Left ventricle myocardium inferior (tissue), 1 donor: ENCODE results near the gene OR2AJ1. TPM values are rescaled to one million over a fixed set of nuclear protein-coding genes. Genes with fewer than 3 reads are reported as not detected.

Experiments used
- DNase-seq: peaks from one replicate; pipeline ENCODE4 v3.0.0-alpha.2; 2020
- H3K27ac ChIP-seq: fragments of 200-600 bp; replicated peaks from 2 replicates; pipeline ENCODE4 v1.8.0; 2021
- H3K27me3 ChIP-seq: fragments of 200-600 bp; 2 replicates; pipeline ENCODE4 v1.8.0; 2021; ENCODE audit warnings: low read depth
- H3K36me3 ChIP-seq: fragments of 200-600 bp; 2 replicates; pipeline ENCODE4 v1.8.0; 2021
- H3K4me1 ChIP-seq: fragments of 200-600 bp; 2 replicates; pipeline ENCODE4 v1.8.0; 2021
- H3K4me3 ChIP-seq: fragments of 200-600 bp; 2 replicates; pipeline ENCODE4 v1.8.0; 2021; ENCODE audit warnings: mild to moderate bottlenecking, moderate library complexity
- H3K9me3 ChIP-seq: fragments of 200-600 bp; replicated peaks from 2 replicates; pipeline ENCODE4 v1.8.0; 2021
- CTCF ChIP-seq: fragments of 200-600 bp; IDR thresholded peaks from 2 replicates; pipeline ENCODE4 v1.8.0; 2021; ENCODE audit warnings: antibody characterized with exemption, mild to moderate bottlenecking, borderline replicate concordance
- intact Hi-C: fragments of 100-400 bp; cut with micrococcal nuclease; formaldehyde crosslinking; loops from one replicate; pipeline ENCODE4 v1.11.0; 2022
- long read RNA-seq: library from polyadenylated mRNA; unstranded; transcript quantifications from one replicate; pipeline ENCODE4 v2.0.0, GENCODE V29; 2021
- total RNA-seq: library from RNA; stranded (reverse); fragmentation: NEBNext Ultra II Directional; extraction: Animal tissue kit (Norgen Biotek cat#: 25700); gene quantifications from one replicate; pipeline ENCODE4 v1.2.1, GENCODE V29; 2021
- donor health status: DM: no; HTN: yes; CAD: no; lungs with severe emphysema.

Gene OR2AJ1, protein sequence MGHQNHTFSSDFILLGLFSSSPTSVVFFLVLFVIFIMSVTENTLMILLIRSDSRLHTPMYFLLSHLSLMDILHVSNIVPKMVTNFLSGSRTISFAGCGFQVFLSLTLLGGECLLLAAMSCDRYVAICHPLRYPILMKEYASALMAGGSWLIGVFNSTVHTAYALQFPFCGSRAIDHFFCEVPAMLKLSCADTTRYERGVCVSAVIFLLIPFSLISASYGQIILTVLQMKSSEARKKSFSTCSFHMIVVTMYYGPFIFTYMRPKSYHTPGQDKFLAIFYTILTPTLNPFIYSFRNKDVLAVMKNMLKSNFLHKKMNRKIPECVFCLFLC
- total RNA-seq, result not detected
- long read RNA-seq, result 0 reads

DNA sequence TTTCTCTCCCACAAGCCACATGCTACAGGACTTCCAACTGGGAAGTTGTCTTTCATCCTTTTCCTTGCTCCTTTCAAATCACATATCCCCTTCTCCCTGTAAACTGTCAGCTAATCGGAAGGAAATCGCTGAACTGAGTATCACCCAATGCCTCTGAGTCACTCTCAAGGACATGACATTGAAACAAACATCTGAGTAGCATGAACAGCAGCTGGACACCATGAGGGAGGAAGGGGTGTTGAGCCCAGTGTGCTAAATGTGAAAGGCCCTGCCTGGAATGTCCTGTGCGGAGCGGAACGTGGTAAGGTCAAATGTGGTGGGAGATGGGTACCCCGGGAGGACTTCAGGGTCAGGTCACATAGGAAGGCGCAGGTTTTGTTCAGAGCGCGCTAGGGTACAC, at the start of gene OR2AJ1:
OR2AJ1 (plus strand) TSS at position 22 of the 400 bp plus-strand sequence. CDS start 8,880 bp downstream, outside the sequence.
- intact Hi-C loops, result no loop called here

DNA sequence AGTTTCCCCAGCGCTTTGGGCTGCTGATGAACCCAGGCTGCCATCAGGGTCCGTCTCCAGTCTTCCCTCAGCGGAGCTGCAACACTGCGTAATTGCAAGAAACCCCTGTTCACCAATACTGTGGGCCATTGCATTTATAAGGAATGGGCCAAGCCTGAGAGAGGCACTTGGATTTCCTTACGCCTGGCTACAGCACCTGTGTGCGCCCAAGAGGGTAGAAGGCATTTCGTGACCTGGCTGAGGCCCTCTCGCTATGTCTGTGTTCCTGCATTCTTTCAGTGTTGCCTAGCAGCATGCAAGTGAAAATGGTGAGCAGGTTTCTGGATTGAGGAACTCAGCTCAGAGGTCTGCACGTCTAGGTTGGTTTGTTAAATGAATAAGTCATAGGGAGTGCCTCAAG, 41.3 kb upstream of the OR2AJ1 start:
- H3K4me1 ChIP-seq, result no peaks in the 10 kb centered on the region
- no peak overlapping the region for H3K27ac ChIP-seq
- H3K9me3 ChIP-seq, result no peaks in the 10 kb centered on the region
- H3K4me3 ChIP-seq, result no peak overlapping the region
- DNase-seq, result no peak
- intact Hi-C loops, result no loop called here
- H3K27me3 ChIP-seq, result no peaks in the 10 kb centered on the region
- TF ChIP-seq CTCF, result no peak
- no peaks in the 10 kb centered on the region for H3K36me3 ChIP-seq

More for the DNA sequence above, at the start of gene OR2AJ1:
- no peak within 1 kb of the TSS for H3K27ac ChIP-seq
- no peaks in the 10 kb centered on the region for H3K36me3 ChIP-seq
- no peaks in the 10 kb centered on the region for H3K27me3 ChIP-seq
- no peak within 1 kb of the TSS for H3K4me3 ChIP-seq
- H3K9me3 ChIP-seq, result no peaks in the 10 kb centered on the region
- no peaks in the 10 kb centered on the region for H3K4me1 ChIP-seq
- no peak for DNase-seq
- no peak for TF ChIP-seq CTCF

GRCh38 chr1:247884797-247885413, 39.8 kb upstream of the OR2AJ1 start:
- no peak overlapping the region for H3K4me3 ChIP-seq
- no peaks in the 10 kb centered on the region for H3K36me3 ChIP-seq
- intact Hi-C loops, result no loop called here

GRCh38 chr1:247895163-247895637, 29.5 kb upstream of the OR2AJ1 start, which contains the start of gene OR2W3:
OR2W3 (plus strand) TSS chr1:247895587; CDS start chr1:247895587, 0 bp downstream.
- no peaks in the 10 kb centered on the region for H3K27me3 ChIP-seq
- H3K4me3 ChIP-seq, result no peak within 1 kb of the TSS
- no peak within 1 kb of the TSS for H3K27ac ChIP-seq
- no peak for TF ChIP-seq CTCF
- intact Hi-C loops, result no loop called here
- no peaks in the 10 kb centered on the region for H3K36me3 ChIP-seq
- no peaks in the 10 kb centered on the region for H3K4me1 ChIP-seq
- DNase-seq, result no peak
- peaks cover 6% of the 10 kb centered on the region for H3K9me3 ChIP-seq

More at GRCh38 chr1:247884797-247885413, 39.8 kb upstream of the OR2AJ1 start:
- Histone ChIP-seq H3K27ac (no peak overlapping the region), H3K4me1 (no peaks in the 10 kb centered on the region), H3K27me3 (no peaks in the 10 kb centered on the region), H3K9me3 (no peaks in the 10 kb centered on the region)
- TF ChIP-seq CTCF, result no peak
- no peak for DNase-seq

- intact Hi-C loops, result no loop called here
- no peak overlapping the region for H3K27ac ChIP-seq
- H3K36me3 ChIP-seq, result no peaks in the 10 kb centered on the region
- H3K4me1 ChIP-seq, result no peaks in the 10 kb centered on the region
- DNase-seq, result no peak
- no peak for TF ChIP-seq CTCF
- H3K27me3 ChIP-seq, result no peaks in the 10 kb centered on the region
- H3K9me3 ChIP-seq, result peaks cover 6% of the 10 kb centered on the region
- no peak overlapping the region for H3K4me3 ChIP-seq
These were observed 28.7 kb upstream of the OR2AJ1 start for GRCh38 chr1:247895976-247896375.
